Endometrial microvascular endothelial cells (primary cell): ENCODE measurements around the gene FBXO24. TPM values are rescaled to one million over a fixed set of nuclear protein-coding genes. Genes with fewer than 3 reads are reported as not detected.
"Not testable (repeated sequence)": the region's sequence is repeated elsewhere in the genome, so short reads cannot be mapped to it uniquely, and the experiment has no call there.

Experiments
- in situ Hi-C: cut with HindIII; loops from 2 replicates; pipeline ENCODE4 v1.10.0; 2017; ENCODE audit warnings: low sequenced_read_pairs, low pct_unique_long_range_greater_than_20kb; ENCODE audit errors: inconsistent ontology term
- total RNA-seq: library from RNA; depleted of rRNA; stranded (reverse); fragments of >200 nt; gene quantifications from one replicate; pipeline ENCODE4 v1.2.3, GENCODE V29; 2015; ENCODE audit errors: inconsistent ontology term

Gene FBXO24, protein sequence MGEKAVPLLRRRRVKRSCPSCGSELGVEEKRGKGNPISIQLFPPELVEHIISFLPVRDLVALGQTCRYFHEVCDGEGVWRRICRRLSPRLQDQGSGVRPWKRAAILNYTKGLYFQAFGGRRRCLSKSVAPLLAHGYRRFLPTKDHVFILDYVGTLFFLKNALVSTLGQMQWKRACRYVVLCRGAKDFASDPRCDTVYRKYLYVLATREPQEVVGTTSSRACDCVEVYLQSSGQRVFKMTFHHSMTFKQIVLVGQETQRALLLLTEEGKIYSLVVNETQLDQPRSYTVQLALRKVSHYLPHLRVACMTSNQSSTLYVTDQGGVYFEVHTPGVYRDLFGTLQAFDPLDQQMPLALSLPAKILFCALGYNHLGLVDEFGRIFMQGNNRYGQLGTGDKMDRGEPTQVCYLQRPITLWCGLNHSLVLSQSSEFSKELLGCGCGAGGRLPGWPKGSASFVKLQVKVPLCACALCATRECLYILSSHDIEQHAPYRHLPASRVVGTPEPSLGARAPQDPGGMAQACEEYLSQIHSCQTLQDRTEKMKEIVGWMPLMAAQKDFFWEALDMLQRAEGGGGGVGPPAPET
- total RNA-seq, result 1.8 TPM

- in situ Hi-C loops, result no loop called here
These were observed at the start of gene FBXO24 for GRCh38 chr7:100586266-100587025. Gene FBXO24, plus strand, starts transcription at chr7:100586328. Its CDS starts 298 bp downstream, at chr7:100586626.

- in situ Hi-C loops, result not testable (repeated sequence)
These were observed 49.4 kb upstream of the FBXO24 start for GRCh38 chr7:100536695-100537094.

DNA sequence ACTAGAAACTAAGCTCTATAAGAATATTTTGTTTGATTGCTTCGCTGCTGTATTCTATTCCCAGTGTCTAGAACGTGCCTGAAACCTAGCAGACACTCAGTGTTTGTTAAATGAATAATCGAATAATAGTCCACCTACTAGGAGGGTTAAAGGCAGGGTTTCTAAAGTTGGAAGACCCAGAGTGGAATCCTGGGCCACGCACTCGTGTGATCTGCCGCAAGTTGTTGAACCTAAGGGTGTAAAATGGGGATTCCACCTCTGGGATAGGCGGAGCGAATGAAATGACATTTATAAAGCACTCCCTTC lies 47.8 kb upstream of the FBXO24 start:
- in situ Hi-C loops, result no loop called here

- in situ Hi-C loops, result no loop called here
These were observed 47.3 kb upstream of the FBXO24 start, which contains the start of gene AGFG2 for GRCh38 chr7:100538654-100539435. Gene AGFG2, plus strand, starts transcription at chr7:100539203. Its CDS starts 144 bp downstream, at chr7:100539347.

- in situ Hi-C loops, result no loop called here
These were observed 46.6 kb upstream of the FBXO24 start for GRCh38 chr7:100539436-100540006.

- in situ Hi-C loops, result no loop called here
These were observed 45.9 kb upstream of the FBXO24 start for GRCh38 chr7:100540073-100540723.

GRCh38 chr7:100541309-100541708 lies 44.8 kb upstream of the FBXO24 start:
- in situ Hi-C loops, result not testable (repeated sequence)

DNA sequence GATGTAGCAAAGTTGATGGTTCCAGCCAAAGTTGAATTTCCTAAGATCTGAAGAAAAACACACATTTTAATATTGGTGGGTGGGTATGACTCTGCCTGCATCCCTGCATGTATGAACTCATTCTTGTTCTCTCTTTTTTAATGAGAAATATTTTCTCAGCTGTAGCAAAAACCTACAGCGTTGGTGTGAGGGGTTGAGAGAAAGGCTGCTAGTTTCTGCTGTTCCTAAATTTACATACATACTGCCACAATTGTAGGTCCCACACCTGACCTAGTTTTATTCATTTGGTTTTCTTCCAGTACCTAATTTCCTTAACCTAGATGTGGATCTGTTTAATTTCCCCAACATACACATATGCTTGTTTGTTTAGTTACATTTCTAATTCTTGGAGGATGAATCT lies 42.5 kb upstream of the FBXO24 start:
- in situ Hi-C loops, result no loop called here

GRCh38 chr7:100544386-100544785 lies 41.7 kb upstream of the FBXO24 start:
- in situ Hi-C loops, result no loop called here

GRCh38 chr7:100544967-100545359 lies 41.2 kb upstream of the FBXO24 start:
- in situ Hi-C loops, result no loop called here

DNA sequence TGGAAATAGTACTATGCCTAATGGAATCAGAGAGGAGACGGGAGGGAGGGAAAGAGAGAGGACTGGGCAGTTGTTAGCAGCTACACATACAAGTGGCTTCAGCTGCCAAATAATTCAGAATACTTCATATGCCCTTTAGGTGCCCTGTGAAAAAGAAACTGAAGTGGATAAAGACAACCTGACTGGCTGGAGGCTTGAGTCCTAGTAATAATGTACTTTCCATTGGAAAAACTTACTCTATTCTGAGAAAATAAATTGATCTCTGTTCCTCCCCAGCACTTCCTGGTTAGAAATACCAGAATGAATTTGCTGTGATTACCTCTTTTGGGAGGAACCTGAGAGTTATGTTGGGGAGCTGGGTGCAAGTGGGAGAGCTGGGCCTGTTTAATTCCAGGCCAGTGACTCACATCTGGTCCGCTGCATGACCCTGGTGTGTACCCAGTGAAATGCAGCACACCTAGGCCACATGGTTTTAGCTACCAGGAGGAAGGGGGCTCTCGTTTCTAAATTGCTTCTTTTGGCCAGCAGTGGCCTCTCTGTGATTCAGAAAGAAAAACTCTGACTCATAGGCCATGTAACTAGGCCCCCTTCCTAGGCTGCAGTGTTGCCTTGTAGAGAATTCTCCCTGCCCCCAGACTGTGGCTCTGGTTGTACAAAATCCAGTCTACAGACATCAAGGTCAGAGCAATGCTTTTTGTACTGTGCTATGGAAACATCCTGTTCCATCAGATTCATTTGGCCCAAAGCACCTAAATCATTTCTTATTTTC lies 40.6 kb upstream of the FBXO24 start:
- in situ Hi-C loops, result no loop called here

DNA sequence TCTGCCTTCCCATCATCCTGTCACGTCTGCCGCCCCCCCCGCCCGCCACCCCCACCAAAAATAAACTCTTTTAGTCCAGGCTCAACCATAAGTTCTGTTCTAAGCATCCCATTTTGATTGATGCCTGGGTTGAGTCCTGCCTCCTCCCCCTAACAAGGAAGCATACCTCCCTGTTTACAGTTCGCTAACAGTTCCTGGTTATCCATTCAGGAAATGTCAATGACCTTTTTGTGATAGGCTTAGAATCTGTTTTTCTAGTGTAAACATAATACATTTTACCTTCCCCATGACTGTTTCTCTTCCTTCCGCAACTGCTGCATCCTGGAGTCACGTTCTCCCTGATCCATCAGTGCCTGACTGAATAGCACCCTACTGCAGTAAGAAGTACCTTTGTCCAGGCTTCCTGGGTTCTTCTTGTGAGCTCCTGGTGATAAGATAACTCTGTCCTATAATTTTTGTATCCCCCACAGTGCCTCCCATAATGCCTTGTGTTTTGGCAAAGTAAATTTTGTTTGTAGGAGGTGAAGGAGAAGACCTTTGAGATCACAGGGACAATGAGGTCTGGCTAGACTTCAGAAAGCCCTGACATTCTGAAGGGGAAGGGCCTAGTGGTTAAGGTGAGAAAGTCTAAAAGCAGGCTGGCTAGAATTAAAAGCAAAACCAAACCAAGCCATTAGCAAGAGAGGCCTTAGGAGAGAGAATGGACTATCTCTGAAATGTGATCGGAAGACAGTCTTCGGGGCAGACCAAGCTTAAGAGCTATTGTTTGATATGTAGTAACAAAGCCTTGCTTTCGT lies 39.8 kb upstream of the FBXO24 start:
- in situ Hi-C loops, result no loop called here

- in situ Hi-C loops, result no loop called here
These were observed 39.0 kb upstream of the FBXO24 start for GRCh38 chr7:100546926-100547800.

DNA sequence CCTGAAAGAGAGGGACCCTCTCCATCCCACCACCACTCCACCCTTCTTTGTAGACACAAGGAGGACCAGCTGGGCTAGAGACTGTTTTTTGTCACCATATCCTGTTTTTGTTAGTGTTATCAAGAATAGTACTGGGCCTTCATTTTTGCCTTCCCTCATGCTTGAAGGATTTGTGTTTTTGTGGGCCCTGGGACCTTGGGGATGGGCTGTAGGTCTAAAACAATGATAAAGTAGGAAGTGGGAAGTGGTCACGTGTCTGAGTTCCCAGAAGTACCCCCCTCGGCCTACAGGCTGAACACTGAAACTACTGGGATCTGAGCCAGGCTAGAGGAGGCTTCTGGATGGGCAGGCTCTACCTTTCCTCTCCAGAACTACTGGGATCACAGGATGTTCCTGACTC lies 38.3 kb upstream of the FBXO24 start:
- in situ Hi-C loops, result no loop called here

- in situ Hi-C loops, result not testable (repeated sequence)
These were observed 37.7 kb upstream of the FBXO24 start for GRCh38 chr7:100548446-100548845.

GRCh38 chr7:100552532-100552931 lies 33.6 kb upstream of the FBXO24 start:
- in situ Hi-C loops, result no loop called here
